DMS114 treated with DMSO at 0.1 percent for 48 hours (cell line): Measurements from ENCODE around the gene MYO3B.
"Not testable (repeated sequence)": the region's sequence is repeated elsewhere in the genome, so short reads cannot be mapped to it uniquely, and the experiment has no call there.

Source experiments
- DNase-seq: peaks from one replicate; lab custom pipeline; 2025; ENCODE audit not compliant: unreplicated experiment; lab: John Stamatoyannopoulos, UW

MYO3B gene

DNA sequence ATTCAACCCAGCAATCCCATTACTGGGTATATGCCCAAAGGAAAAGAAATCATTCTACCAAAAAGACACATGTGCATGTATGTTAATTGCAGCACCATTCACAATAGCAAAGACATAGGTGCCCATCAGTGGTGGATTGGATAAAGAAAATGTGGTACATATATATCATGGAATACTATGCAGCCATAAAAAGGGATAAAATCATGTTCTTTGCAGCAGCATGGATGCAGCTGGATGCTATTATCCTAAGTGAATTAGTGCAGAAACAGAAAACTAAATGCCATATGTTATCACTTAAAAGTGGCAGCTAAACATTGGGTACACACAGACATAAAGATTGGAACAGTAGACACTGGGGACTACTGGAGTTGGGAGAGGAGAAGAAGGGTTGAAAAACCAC lies 82.2 kb downstream of the MYO3B start:
- no peak for DNase-seq

GRCh38 chr2:170261566-170261965 lies 83.6 kb downstream of the MYO3B start:
- no peak for DNase-seq

DNA sequence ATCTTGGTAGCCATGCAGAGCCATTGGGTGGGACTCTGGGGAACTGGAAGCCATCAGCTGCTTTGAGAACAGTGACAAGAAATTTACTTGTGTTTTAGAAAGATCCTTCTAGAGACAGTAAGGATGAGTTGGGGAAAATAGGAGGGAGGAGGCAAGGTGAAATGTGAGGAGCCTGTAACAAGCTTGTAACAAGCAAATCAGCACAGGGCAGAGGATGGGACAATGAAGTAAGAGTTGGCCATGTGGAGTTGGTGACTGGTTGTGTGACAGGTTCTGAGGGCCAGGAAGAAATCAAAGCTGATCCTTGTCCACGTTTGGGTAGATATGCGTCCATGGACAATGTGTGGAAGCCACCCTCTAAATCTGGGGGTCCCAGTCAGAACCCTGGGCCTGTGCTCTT lies 84.4 kb downstream of the MYO3B start:
- no peak for DNase-seq

- no peak for DNase-seq
These were observed 84.9 kb downstream of the MYO3B start for GRCh38 chr2:170262806-170263205.

DNA sequence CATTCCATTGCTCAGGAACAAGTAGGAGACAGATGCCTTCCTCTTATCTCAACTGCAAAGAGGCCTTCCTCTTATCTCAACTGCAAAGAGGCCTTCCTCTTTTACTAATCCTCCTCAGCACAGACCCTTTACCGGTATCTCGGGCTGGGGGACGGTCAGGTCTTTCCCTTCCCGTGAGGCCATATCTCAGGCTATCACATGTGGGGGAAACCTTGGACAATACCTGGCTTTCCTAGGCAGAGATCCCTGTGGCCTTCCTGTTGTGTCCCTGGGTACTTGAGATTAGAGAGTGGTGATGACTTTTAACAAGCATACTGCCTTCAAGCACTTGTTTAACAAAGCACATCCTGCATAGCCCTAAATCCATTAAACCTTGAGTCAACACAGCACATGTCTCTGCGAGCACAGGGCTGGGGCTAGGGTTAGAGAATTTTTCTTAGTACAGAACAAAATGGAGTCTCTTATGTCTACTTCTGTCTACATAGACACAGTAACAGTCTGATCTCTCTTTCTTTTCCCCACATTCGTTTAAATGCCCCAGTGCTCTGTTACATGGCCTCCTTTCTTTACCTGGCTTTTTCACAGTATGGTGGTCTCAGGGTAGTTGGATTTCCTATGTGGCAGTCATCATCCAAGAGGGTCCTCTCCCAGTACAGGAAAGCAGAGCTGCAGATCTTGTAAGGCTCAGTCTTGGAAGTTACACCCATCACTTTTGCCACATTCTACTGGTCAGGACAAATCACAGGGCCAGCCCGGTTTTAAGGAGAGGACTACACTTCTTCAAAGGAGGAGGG lies 86.0 kb downstream of the MYO3B start:
- DNase-seq = not testable (repeated sequence)

GRCh38 chr2:170264522-170264860 lies 86.5 kb downstream of the MYO3B start:
- DNase-seq = no peak

- DNase-seq = no peak
These were observed 86.9 kb downstream of the MYO3B start for GRCh38 chr2:170264865-170265264.

GRCh38 chr2:170265321-170265720 lies 87.4 kb downstream of the MYO3B start:
- DNase-seq = no peak

- DNase-seq = no peak
These were observed 88.4 kb downstream of the MYO3B start for GRCh38 chr2:170266358-170266757.

DNA sequence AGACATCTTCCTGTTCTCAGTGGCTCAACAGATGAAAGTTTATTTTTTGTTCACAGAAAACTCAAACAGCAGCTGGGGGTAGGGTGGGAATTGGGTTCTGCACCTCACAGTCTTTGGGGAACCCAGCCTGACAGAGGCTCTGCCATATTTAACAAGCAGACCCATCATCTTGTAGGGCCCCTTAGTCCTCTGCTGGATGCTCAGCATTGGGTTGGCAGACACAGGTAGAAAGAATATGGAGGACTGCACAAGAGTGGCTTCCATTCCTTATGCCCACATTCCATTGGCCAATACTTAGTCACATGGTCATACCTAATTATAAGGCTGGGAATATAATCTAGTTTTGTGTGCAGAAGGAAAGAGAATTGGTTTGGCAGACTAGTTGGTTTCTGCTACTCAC lies 89.1 kb downstream of the MYO3B start:
- DNase-seq = no peak

DNA sequence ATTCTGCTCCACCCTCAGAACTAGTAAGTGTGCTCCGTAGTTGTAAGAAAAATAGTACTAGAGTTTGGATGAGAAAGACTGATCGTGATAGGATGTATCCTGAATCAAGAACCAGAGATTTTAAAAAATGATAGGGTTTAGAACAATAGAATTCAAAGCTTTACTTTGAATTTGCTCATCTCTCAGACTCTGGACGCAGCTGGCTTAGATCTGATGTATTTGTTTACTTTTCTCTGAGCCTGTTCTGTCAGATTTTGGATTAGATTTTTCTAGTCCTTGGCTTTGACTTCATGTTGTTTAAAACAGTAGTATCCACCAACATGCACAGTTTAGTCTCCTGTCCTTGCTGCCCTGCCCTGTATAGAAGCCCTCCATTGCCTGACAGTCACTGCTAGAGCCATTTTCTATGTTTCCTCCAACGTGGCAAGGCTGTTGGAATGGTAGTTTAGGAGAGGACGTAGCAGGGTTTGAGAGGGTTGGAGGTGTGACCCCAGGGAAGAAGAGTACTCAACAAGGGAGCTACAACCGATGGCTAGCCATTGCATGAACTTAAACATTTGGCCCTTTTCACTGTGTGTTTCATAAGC lies 92.4 kb downstream of the MYO3B start:
- no peak for DNase-seq

DNA sequence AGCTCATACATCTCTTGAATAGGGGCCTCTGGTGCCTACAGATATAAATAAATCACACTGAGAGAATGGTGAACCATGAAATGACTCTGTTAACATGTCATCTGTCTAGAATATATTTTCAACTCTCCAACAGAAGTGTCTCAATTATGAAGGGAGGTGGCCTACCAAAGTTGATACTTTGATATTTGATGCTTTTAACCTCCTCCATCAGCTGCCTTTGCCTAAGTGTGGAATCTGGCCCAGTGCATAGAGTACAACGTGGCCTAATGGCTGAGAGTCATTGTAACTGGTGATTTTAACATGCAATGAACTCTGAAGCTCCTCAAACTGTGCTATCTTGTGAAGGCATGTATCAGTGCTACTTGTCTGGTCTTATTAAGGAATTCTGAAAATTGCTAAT lies 93.4 kb downstream of the MYO3B start:
- no peak for DNase-seq

DNA sequence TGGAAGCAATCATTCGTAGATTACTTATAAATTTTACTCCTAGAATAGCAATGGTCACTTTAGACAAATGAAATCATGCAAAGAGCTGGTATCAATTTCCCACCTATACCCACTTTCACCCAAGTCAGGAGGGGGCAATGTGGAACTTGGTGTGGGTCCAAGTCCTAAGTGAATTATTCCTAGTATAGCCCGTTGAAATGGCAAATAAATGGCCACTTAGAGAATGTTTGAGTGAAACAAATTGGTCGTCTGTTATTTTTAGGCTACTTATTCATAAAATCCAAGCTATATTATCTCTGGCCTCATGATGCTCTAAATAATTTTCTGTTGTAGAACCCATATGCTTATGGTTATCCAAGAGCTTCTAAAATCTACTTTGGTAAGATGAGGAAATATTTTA lies 98.1 kb downstream of the MYO3B start:
- no peak for DNase-seq

DNA sequence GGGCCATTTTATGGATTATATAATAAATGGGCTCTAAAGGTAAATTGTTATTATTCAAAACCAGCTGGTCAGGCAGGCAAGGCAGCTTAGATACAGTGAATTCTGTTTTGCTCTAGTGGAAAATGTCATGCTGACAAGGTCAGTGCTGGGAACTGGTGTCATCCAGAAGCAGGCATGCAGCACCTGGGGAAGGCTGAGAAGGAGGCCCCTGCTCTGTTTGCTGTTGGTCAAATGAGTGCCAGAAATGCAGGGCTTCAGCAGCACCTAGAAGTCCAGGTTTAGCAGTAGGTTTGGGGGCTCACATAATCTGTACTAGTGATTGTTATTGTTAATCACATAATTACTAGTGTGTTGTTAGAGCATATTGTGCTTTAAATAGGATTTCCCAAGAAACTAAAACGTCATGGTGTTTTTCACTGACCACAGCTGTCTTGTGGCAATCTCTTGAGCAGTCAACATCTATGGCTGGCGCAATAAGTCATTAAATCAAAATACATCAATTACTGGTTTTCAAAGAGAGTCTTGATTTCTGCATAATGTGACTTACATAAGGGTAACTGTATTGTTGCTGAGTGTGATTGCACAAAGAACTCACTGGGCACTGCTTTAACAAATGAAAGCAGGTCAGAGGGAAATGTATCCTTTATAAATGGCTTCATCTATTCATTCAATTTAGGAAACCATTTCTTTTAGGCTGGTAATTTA lies 99.1 kb downstream of the MYO3B start:
- DNase-seq = no peak

DNA sequence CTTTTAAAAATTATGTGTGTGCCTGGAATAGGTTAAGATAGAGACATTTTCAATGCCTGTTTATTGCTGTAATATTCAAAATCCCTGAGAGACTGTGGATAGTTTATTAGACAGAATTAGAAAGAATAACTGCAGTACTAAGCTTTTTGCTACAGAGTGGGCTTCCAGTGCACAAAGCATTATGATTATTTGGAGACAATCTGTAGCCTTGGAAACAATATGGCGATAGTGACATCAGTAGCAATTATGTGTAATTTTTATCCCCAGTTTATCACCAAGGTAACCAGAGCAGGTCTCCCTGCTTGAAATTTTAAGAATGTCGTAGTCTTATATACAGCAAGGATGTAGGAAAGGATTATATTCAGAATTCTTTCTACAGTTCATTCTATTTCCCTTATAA lies 100.0 kb downstream of the MYO3B start:
- DNase-seq = no peak

DNA sequence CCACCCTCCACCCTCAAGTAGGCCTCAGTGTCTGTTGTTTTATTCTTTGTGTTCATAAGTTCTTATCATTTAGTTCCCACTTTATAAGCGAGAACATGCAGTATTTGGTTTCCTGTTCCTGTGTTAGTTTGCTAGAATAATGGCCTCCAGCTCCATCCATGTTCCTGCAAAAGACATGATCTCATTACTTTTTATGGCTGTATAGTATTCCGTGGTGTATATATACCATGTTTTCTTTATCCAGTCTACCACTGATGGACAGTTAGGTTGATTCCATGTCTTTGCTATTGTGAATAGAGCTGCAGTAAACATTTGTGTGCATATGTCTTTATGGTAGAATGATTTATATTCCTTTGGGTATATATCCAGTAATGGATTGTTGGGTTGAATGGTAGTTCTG lies 101.7 kb downstream of the MYO3B start:
- not testable (repeated sequence) for DNase-seq

- DNase-seq = no peak
These were observed 104.9 kb downstream of the MYO3B start for GRCh38 chr2:170282851-170283250.

DNA sequence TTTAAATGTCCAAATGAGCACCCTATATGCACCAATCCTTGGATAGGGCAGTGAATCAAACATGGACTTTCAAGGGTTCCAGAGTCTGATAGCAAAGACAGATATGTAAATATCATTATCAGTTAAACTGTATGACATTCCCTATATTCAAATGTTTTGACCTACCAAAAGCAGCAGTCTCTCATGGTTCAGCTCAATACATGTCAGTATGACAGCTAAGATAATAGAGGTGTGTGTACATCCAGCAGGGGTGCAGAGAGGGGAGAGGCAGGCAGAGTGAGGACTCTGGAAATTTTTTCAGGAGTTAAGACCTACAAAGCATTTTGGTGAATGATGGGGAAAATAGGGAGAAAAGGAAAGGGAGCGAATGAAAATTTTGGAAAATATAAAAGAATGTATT lies 106.3 kb downstream of the MYO3B start:
- DNase-seq = no peak

GRCh38 chr2:170288859-170289258 lies 110.9 kb downstream of the MYO3B start:
- no peak for DNase-seq

DNA sequence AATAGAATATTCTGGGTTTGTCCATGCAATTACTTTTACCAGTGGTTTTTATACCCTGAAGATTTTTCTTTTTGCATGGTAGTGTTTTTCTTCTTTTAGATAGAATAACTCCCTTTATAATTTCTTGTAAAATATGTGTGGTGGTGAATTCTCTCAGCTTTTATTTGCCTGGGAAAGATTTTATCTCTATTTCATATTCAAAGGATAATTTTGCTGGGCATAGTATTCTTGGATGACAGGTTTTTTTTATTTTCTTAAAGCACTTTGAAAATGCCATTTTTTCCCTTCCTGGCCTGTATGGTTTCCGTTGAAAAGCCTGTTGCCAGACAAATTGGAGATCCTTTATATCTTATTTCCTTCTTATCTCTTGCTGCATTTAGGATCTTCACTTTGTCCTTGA lies 113.5 kb downstream of the MYO3B start:
- no peak for DNase-seq

- DNase-seq = no peak
These were observed 114.5 kb downstream of the MYO3B start for GRCh38 chr2:170292415-170292814.

GRCh38 chr2:170297496-170297895 lies 119.5 kb downstream of the MYO3B start:
- DNase-seq = no peak
